Skeletal muscle tissue (tissue), 4 donors: ENCODE measurements around the gene ATP6V0C. TPM values are rescaled to one million over a fixed set of nuclear protein-coding genes. Genes with fewer than 3 reads are reported as not detected.

Experiments used
- H3K27ac ChIP-seq: one replicate; pipeline ENCODE4 v1.7.0; 2013; ENCODE audit warnings: mild to moderate bottlenecking, low read depth, low read length, inconsistent platforms
- H3K27me3 ChIP-seq, 3 donors: one replicate each; pipeline ENCODE4 v1.7.0; 2013; ENCODE audit warnings: low read length in 3 of 3; ENCODE audit not compliant: control insufficient read depth in 3 of 3, insufficient read depth in 3 of 3
- H3K36me3 ChIP-seq, 3 donors: one replicate each; pipeline ENCODE4 v1.7.0; 2013; ENCODE audit warnings: low read length in 3 of 3; ENCODE audit not compliant: control insufficient read depth in 3 of 3, insufficient read depth in 3 of 3
- H3K4me1 ChIP-seq, 3 donors: one replicate each; pipeline ENCODE4 v1.7.0; 2013; ENCODE audit warnings: low read length in 3 of 3, mild to moderate bottlenecking in 3 of 3; ENCODE audit not compliant: control insufficient read depth in 3 of 3, insufficient read depth in 3 of 3
- H3K4me3 ChIP-seq, 3 donors: one replicate each; pipeline ENCODE4 v1.7.0; 2013; ENCODE audit warnings: low read length in 3 of 3
- H3K9ac ChIP-seq, 3 donors: one replicate each; pipeline ENCODE4 v1.7.0; 2013; ENCODE audit warnings: low read length in 3 of 3, mild to moderate bottlenecking in 3 of 3, moderate library complexity in 2 of 3, low read depth in 1 of 3
- H3K9me3 ChIP-seq, 3 donors: one replicate each; pipeline ENCODE4 v1.7.0; 2013; ENCODE audit warnings: low read length in 3 of 3; ENCODE audit not compliant: control insufficient read depth in 3 of 3
- total RNA-seq: library from RNA; depleted of rRNA; stranded (reverse); fragments of >200 nt; gene quantifications from one replicate; pipeline ENCODE4 v1.2.3, GENCODE V29; 2014
- donor health status: Osteomylitis.

The ATP6V0C gene
- total RNA-seq, 1 donor from 2014 or later = 12.0 TPM

DNA sequence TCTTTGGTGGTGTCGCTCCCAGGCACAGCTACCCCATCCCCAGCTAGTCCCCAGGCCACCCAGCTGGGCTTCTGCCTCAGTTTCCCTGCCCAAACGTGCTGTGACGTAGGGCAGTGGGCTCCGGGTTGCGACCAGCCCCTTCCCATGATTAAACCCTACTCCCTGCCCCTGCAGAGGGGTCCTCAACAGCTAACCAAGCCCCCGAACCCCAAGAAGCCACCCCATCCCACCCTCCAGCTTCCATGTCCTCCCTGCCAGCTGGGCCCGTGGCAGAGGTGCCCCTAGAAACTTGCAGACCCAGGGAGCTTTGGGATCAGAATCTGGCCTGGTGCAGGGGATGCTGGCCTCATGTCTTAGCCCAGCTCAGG is 43.5 kb upstream of the ATP6V0C start:
- Histone ChIP-seq H3K4me1 (peaks cover 28 to 63% (median 48%) of the 10 kb centered on the region in 3 donors), H3K9me3 (no peaks in the 10 kb centered on the region), H3K9ac (no peak overlapping the region), H3K4me3 (no peak overlapping the region), H3K27me3 (peaks cover 14 to 43% (median 35%) of the 10 kb centered on the region in 3 donors), H3K27ac (no peak overlapping the region), H3K36me3 (no peaks in the 10 kb centered on the region)

DNA sequence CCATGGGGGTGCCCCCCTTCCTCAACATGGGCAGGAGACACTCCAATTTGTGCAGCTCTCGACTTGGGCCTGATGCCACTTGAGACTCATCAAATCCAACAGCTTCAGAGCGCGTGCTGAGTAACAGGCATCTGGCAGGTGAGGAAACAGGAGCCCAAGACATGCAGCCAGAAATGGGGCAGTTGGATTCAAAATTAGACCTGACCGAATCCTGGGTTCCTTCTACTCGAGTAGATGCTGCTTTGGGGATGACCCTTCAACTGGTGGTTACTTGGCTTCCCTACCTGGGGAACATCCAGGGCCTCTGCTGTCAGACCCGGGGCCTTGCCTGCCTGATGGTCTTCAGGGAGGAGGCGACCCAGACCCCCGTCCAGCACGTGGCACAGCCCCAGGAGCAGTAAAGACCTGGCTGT is 43.1 kb upstream of the ATP6V0C start:
- Histone ChIP-seq H3K36me3 (no peaks in the 10 kb centered on the region), H3K27me3 (peaks cover 14 to 43% (median 35%) of the 10 kb centered on the region in 3 donors), H3K9ac (no peak overlapping the region), H3K4me1 (peaks cover 29 to 65% (median 49%) of the 10 kb centered on the region in 3 donors), H3K4me3 (no peak overlapping the region), H3K27ac (no peak overlapping the region), H3K9me3 (no peaks in the 10 kb centered on the region)

GRCh38 chr16:2471016-2471652 is 42.6 kb upstream of the ATP6V0C start, which contains the start of gene NTN3:
NTN3 (plus strand) TSS chr16:2471297; CDS start chr16:2471702, 405 bp downstream.
- H3K9me3 ChIP-seq = no peaks in the 10 kb centered on the region
- H3K9ac ChIP-seq = peak within 1 kb of the TSS in 1 of 3 donors; percentile 45
- no peak within 1 kb of the TSS for H3K27ac ChIP-seq
- H3K4me3 ChIP-seq = no peak within 1 kb of the TSS
- H3K4me1 ChIP-seq = peaks cover 34 to 70% (median 55%) of the 10 kb centered on the region in 3 donors
- peaks cover 14 to 43% (median 35%) of the 10 kb centered on the region in 3 donors for H3K27me3 ChIP-seq
- no peaks in the 10 kb centered on the region for H3K36me3 ChIP-seq

- H3K27me3 ChIP-seq = peaks cover 14 to 43% (median 35%) of the 10 kb centered on the region in 3 donors
- H3K9me3 ChIP-seq = no peaks in the 10 kb centered on the region
- H3K4me1 ChIP-seq = peaks cover 34 to 74% (median 55%) of the 10 kb centered on the region in 3 donors
- peak overlapping the region in 1 of 3 donors; percentile 45 for H3K9ac ChIP-seq
- H3K36me3 ChIP-seq = no peaks in the 10 kb centered on the region
- no peak overlapping the region for H3K27ac ChIP-seq
- H3K4me3 ChIP-seq = no peak overlapping the region
These were observed 41.9 kb upstream of the ATP6V0C start for GRCh38 chr16:2471653-2472487.

DNA sequence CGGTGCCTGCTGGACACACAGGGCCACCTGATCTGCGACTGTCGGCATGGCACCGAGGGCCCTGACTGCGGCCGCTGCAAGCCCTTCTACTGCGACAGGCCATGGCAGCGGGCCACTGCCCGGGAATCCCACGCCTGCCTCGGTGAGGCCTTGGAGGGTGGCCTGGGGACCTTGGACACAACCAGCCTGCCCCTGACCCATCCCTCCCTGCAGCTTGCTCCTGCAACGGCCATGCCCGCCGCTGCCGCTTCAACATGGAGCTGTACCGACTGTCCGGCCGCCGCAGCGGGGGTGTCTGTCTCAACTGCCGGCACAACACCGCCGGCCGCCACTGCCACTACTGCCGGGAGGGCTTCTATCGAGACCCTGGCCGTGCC is 41.3 kb upstream of the ATP6V0C start:
- H3K4me3 ChIP-seq = no peak overlapping the region
- no peaks in the 10 kb centered on the region for H3K9me3 ChIP-seq
- H3K27me3 ChIP-seq = peaks cover 14 to 43% (median 35%) of the 10 kb centered on the region in 3 donors
- H3K4me1 ChIP-seq = peaks cover 34 to 70% (median 51%) of the 10 kb centered on the region in 3 donors
- H3K36me3 ChIP-seq = no peaks in the 10 kb centered on the region
- H3K27ac ChIP-seq = no peak overlapping the region
- peak overlapping the region in 1 of 3 donors; percentile 33 for H3K9ac ChIP-seq

DNA sequence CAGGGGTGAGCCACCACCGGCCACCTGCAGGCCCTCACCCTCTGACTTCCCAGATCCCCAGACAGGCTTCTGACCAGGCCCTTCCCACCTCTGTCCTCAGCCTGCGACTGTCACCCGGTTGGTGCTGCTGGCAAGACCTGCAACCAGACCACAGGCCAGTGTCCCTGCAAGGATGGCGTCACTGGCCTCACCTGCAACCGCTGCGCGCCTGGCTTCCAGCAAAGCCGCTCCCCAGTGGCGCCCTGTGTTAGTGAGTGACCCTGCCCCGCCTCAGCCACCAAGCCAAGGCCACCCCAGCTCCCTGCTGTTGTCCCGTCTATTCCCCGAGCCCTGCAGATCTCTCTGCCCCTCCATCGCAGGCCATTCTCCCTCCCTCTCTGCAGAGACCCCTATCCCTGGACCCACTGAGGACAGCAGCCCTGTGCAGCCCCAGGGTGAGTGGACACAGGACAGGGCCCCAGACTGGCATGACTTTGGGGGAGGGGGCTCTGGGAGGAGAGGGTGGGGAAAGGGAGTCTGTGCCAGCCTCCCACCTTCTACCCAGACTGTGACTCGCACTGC is 40.8 kb upstream of the ATP6V0C start:
- H3K9ac ChIP-seq = no peak overlapping the region
- H3K27ac ChIP-seq = no peak overlapping the region
- H3K27me3 ChIP-seq = peaks cover 14 to 43% (median 35%) of the 10 kb centered on the region in 3 donors
- H3K9me3 ChIP-seq = no peaks in the 10 kb centered on the region
- peaks cover 34 to 67% (median 49%) of the 10 kb centered on the region in 3 donors for H3K4me1 ChIP-seq
- no peak overlapping the region for H3K4me3 ChIP-seq
- H3K36me3 ChIP-seq = no peaks in the 10 kb centered on the region

DNA sequence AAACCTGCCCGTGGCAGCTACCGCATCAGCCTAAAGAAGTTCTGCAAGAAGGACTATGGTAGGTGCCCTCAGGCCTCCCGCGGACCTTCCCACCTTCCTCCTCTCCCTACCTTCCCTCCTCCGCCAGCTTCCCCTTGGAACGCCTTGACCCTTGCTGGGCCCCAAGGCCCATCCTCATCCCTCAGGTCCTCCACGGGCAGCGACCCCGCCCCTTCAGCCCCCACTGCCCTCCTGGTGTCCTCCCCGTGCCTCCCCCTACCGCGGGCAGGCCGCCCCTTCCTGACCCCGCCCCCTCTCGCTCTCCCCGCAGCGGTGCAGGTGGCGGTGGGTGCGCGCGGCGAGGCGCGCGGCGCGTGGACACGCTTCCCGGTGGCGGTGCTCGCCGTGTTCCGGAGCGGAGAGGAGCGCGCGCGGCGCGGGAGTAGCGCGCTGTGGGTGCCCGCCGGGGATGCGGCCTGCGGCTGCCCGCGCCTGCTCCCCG is 40.3 kb upstream of the ATP6V0C start:
- Histone ChIP-seq H3K27me3 (peaks cover 14 to 40% (median 32%) of the 10 kb centered on the region in 3 donors), H3K4me1 (peaks cover 34 to 62% (median 44%) of the 10 kb centered on the region in 3 donors), H3K27ac (no peak overlapping the region), H3K9me3 (no peaks in the 10 kb centered on the region), H3K36me3 (no peaks in the 10 kb centered on the region), H3K4me3 (no peak overlapping the region), H3K9ac (no peak overlapping the region)

GRCh38 chr16:2473999-2474876 is 39.5 kb upstream of the ATP6V0C start:
- Histone ChIP-seq H3K4me1 (peaks cover 29 to 55% (median 39%) of the 10 kb centered on the region in 3 donors), H3K36me3 (no peaks in the 10 kb centered on the region), H3K9me3 (no peaks in the 10 kb centered on the region), H3K9ac (peak overlapping the region; percentile 61 to 82 (median 79)), H3K4me3 (peak overlapping the region; percentile 68 to 75 (median 74)), H3K27ac (peak overlapping the region; percentile 64), H3K27me3 (peaks cover 14 to 38% (median 32%) of the 10 kb centered on the region in 3 donors)

DNA sequence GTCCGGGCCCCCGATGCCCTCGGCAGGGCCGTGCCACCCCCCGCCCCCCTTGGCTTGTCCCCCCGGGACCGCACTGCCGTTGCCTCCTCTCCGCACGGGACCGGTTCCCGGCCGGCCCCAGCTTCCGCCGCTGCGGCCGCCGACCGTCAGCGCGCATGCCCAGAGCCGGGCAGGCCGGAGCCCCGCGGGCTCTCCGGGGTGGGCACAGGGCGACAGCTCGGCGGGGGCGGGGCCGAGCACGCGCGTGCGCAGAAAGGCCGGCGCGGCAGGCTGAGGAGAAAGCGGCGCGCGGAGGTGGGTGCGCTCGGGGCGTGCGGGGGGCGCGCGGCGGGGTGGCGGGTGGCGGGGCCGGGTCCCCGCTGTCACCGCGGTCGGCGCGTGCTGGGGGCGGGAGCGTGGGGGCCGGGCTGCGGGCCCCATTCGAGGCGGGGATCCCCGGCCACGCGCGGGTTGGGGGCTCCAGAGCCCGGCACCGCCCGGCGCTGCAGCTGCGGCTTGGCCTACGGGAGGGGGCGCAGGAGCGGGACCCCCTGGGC is 38.8 kb upstream of the ATP6V0C start, which contains the start of gene TBC1D24:
TSS of gene TBC1D24 (plus strand) at position 251 of the 536 bp plus-strand sequence. CDS start 21,022 bp downstream, outside the sequence.
- H3K4me3 ChIP-seq = peak within 1 kb of the TSS; percentile 68 to 75 (median 74)
- H3K27ac ChIP-seq = peak within 1 kb of the TSS; percentile 64
- H3K27me3 ChIP-seq = peaks cover 10 to 31% (median 27%) of the 10 kb centered on the region in 3 donors
- H3K9ac ChIP-seq = peak within 1 kb of the TSS; percentile 61 to 82 (median 79)
- H3K9me3 ChIP-seq = no peaks in the 10 kb centered on the region
- no peaks in the 10 kb centered on the region for H3K36me3 ChIP-seq
- H3K4me1 ChIP-seq = peaks cover 22 to 49% (median 32%) of the 10 kb centered on the region in 3 donors
